ENCODE data around the gene NEU3.
"Not testable (repeated sequence)": the region's sequence is repeated elsewhere in the genome, so short reads cannot be mapped to it uniquely, and the experiment has no call there.

The NEU3 gene

GRCh38 chr11:75049501-75050266, 61.0 kb downstream of the NEU3 start:
- H3K4me3 ChIP-seq (ENCODE audit: low read length); DNase-seq (ENCODE audit: low read depth, low spot score): not testable (repeated sequence)

DNA sequence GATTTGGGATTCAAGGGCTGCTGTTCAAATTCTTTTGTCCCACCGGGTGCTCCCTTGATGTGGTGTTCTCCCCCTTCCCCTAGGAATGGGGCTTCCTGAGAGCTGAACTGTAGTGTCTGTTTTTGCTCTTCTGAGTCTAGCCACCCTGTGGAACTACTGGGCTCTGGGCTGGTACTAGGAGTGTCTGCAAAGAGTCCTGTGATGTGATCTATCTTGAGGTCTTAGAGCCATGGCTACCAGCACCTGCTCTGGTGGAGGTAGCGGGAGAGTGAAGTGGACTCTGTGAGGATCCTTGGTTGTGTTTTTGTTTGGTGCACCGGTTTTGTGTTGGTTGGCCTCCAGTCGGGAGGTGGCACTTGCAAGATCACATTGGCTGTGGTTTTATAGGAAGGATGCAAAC, 61.8 kb downstream of the NEU3 start:
- DNase-seq (ENCODE audit: low read depth, low spot score): no peak
- H3K4me3 ChIP-seq (ENCODE audit: low read length): no peak overlapping the region

GRCh38 chr11:75051043-75051442, 62.3 kb downstream of the NEU3 start:
- no peak for DNase-seq (ENCODE audit: low read depth, low spot score)

GRCh38 chr11:75052457-75052856, 63.7 kb downstream of the NEU3 start:
- no peak overlapping the region for H3K4me3 ChIP-seq (ENCODE audit: low read length)
- DNase-seq (ENCODE audit: low read depth, low spot score): no peak

More at GRCh38 chr11:75051043-75051442, 62.3 kb downstream of the NEU3 start:
- H3K4me3 ChIP-seq (ENCODE audit: low read length): no peak overlapping the region

DNA sequence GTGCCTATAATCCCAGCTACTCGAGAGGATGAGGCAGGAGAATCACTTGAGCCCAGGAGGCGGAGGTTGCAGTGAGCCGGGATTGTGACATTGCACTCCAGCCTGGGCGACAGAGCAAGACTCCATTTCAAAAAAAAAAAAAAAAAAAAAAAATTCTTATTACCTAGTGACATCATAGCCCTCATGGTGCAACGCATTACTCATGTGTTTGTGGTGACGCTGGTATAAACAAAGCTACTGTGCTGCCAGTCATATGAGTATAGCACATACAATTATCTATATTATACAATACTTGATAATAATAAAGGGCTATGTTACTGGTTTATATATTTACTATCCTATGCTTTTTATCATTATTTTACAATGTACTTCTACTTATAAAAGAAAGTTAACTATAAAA, 66.8 kb downstream of the NEU3 start:
- DNase-seq (ENCODE audit: low read depth, low spot score): no peak
- no peak overlapping the region for H3K4me3 ChIP-seq (ENCODE audit: low read length)

DNA sequence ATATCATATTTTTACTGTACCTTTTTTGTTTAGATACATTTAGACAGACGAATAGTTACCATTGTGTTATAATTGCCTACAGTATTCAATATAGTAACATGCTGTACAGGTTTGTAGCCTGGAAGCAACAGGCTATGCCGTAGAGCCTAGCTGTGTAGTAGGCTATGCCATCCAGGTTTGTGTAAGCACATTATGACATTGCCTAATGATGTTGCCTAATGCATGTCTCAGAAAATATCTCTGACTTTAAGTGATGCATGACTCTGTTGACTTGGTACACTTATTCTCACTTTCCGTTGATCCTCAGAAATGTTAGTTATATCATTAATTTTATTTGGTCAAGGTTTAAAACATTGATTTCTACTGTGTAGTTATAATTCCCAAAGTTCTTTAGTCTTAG, 68.1 kb downstream of the NEU3 start:
- H3K4me3 ChIP-seq (ENCODE audit: low read length): no peak overlapping the region
- no peak for DNase-seq (ENCODE audit: low read depth, low spot score)

GRCh38 chr11:75059299-75059698, 70.6 kb downstream of the NEU3 start:
- DNase-seq (ENCODE audit: low read depth, low spot score): no peak
- H3K4me3 ChIP-seq (ENCODE audit: low read length): no peak overlapping the region

DNA sequence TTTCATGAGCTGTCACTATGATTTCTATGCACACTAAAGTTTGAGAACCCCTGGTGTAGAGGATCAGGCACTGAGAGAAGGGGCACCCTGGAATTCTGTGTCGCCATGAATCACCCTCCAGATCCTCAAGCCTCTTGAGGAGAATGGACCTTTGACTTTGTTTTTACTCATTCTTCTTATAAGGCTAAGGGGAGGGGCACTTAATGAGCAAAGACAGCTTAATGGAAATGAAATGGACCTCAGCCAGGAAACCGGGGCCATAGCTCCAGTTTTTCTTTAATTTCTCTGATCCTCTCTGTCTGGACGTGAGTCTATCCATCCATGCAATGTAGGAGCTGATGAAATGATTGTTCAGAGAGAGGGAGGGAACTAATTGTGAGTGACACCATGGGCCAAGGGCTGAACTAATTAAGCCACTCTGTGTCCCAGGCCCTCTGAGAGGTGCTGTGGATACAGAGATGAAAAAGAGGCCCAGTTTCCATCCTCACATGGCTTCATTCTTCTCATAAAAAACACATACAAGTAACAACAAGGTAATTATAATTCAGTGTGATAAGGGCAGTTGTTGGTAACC, 75.1 kb downstream of the NEU3 start:
- no peak for DNase-seq (ENCODE audit: low read depth, low spot score)

DNA sequence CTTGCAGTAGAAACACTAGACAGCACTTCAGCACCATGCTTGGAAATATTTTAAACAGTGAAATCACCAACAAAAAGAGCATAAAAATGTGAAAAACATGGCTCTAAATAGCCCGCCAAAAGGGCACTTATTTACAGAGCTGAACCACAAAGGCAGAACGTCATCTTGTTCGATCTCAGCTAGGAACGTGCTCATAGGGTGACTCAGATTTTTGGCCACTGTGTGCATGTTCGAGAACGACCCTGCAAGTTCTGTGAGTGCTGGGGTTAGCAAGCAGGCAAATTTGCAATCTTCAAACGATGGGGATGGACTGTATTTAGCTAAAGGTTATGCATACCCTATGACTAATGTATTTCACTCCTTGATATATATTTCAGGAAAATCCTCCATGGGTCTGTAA, 77.3 kb downstream of the NEU3 start:
- no peak for DNase-seq (ENCODE audit: low read depth, low spot score)
- no peak overlapping the region for H3K4me3 ChIP-seq (ENCODE audit: low read length)

More for the DNA sequence above, 75.1 kb downstream of the NEU3 start:
- no peak overlapping the region for H3K4me3 ChIP-seq (ENCODE audit: low read length)
